Left ventricle myocardium inferior (tissue), 1 donor: Measurements from ENCODE around the gene C2CD2. TPM values are rescaled to one million over a fixed set of nuclear protein-coding genes. Genes with fewer than 3 reads are reported as not detected.

Source experiments
- DNase-seq: peaks from one replicate; pipeline ENCODE4 v3.0.0-alpha.2; 2020
- H3K27ac ChIP-seq: fragments of 200-600 bp; replicated peaks from 2 replicates; pipeline ENCODE4 v1.8.0; 2021
- H3K27me3 ChIP-seq: fragments of 200-600 bp; 2 replicates; pipeline ENCODE4 v1.8.0; 2021; ENCODE audit warnings: low read depth
- H3K36me3 ChIP-seq: fragments of 200-600 bp; 2 replicates; pipeline ENCODE4 v1.8.0; 2021
- H3K4me1 ChIP-seq: fragments of 200-600 bp; 2 replicates; pipeline ENCODE4 v1.8.0; 2021
- H3K4me3 ChIP-seq: fragments of 200-600 bp; 2 replicates; pipeline ENCODE4 v1.8.0; 2021; ENCODE audit warnings: mild to moderate bottlenecking, moderate library complexity
- H3K9me3 ChIP-seq: fragments of 200-600 bp; replicated peaks from 2 replicates; pipeline ENCODE4 v1.8.0; 2021
- intact Hi-C: fragments of 100-400 bp; cut with micrococcal nuclease; formaldehyde crosslinking; loops from one replicate; pipeline ENCODE4 v1.11.0; 2022
- total RNA-seq: library from RNA; stranded (reverse); fragmentation: NEBNext Ultra II Directional; extraction: Animal tissue kit (Norgen Biotek cat#: 25700); gene quantifications from one replicate; pipeline ENCODE4 v1.2.1, GENCODE V29; 2021
- TF ChIP-seq, protein P1 (sequence below): fragments of 200-600 bp; IDR thresholded peaks from 2 replicates; pipeline ENCODE4 v1.8.0; 2021; ENCODE audit warnings: antibody characterized with exemption, mild to moderate bottlenecking, borderline replicate concordance
- donor health status: DM: no; HTN: yes; CAD: no; lungs with severe emphysema.

The C2CD2 gene
- total RNA-seq, 1 donor from 2014 or later = 5.9 TPM

DNA sequence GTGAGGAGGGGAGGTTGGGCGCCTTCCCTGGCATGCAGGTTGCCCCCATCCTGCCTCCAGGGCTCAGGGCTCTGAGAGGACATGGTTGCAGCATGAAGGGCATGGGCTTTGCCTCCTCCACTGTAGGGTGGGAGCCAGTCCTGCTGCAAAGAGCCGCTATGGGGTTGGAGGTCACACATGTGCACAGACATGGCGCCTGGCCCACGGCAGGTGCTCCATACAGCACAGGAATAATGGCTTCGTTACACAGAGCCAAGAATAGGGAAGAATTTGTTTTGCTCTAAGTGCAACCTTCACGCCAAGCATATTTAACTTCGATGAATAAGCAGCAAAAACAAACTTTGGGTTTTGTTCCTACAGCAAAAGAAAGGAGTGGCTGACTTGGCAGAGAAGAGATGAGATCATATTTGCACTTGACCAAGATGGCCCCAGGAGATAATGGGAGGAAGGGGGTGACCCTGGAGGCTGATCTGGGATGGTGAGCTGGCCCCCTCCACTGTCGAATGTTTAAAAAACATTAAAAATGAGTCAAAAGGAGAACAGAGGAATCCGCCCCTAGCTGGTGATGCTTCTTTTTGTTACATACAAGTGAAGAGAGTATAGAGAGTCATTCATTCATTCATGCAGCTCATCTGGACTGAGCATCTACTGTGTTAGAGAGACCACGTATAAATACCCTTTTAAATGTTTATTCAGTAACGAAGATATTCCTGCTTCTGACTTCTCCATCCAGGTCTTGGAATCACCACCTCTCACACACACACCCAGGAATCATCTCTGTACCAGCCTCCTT lies 12.4 kb upstream of the C2CD2 start:
- Histone ChIP-seq H3K36me3 (no peaks in the 10 kb centered on the region), H3K4me3 (no peak overlapping the region), H3K4me1 (no peaks in the 10 kb centered on the region), H3K27ac (no peak overlapping the region), H3K9me3 (no peaks in the 10 kb centered on the region), H3K27me3 (peaks cover 5% of the 10 kb centered on the region)
- no peak for DNase-seq
- TF ChIP-seq, protein P1, sequence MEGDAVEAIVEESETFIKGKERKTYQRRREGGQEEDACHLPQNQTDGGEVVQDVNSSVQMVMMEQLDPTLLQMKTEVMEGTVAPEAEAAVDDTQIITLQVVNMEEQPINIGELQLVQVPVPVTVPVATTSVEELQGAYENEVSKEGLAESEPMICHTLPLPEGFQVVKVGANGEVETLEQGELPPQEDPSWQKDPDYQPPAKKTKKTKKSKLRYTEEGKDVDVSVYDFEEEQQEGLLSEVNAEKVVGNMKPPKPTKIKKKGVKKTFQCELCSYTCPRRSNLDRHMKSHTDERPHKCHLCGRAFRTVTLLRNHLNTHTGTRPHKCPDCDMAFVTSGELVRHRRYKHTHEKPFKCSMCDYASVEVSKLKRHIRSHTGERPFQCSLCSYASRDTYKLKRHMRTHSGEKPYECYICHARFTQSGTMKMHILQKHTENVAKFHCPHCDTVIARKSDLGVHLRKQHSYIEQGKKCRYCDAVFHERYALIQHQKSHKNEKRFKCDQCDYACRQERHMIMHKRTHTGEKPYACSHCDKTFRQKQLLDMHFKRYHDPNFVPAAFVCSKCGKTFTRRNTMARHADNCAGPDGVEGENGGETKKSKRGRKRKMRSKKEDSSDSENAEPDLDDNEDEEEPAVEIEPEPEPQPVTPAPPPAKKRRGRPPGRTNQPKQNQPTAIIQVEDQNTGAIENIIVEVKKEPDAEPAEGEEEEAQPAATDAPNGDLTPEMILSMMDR = no peak
- intact Hi-C loops = no loop called here

DNA sequence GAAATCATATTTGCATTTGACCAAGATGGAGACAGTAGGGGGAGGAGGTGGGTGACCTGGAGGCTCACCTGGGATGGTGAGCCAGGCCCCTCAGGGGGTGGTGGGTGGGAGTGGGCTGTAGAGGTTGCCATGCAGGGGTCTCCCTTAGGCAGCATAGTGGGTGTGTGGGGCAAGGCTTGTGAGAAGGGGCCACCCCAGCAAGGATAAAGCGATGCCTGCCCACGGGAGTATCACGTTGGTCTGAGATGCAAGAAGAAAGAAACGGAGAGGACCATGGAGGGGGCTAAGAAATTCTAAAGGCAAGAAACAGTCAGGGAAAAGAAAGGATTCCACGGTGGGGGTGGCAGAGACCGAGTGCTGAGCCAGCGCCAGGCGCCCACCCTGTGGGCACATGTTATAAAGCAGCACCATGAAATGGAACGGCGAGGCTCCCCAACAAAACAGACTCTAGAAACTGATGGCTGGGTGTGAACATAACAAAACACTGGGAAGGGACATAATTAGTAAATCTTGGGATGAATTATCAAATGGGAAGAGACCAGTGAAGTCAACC lies 11.7 kb upstream of the C2CD2 start:
- Histone ChIP-seq H3K27me3 (peaks cover 5% of the 10 kb centered on the region), H3K4me1 (no peaks in the 10 kb centered on the region), H3K9me3 (no peaks in the 10 kb centered on the region), H3K36me3 (no peaks in the 10 kb centered on the region), H3K4me3 (no peak overlapping the region), H3K27ac (no peak overlapping the region)
- no peak for DNase-seq
- TF ChIP-seq, protein P1 = no peak
- intact Hi-C loops = no loop called here

DNA sequence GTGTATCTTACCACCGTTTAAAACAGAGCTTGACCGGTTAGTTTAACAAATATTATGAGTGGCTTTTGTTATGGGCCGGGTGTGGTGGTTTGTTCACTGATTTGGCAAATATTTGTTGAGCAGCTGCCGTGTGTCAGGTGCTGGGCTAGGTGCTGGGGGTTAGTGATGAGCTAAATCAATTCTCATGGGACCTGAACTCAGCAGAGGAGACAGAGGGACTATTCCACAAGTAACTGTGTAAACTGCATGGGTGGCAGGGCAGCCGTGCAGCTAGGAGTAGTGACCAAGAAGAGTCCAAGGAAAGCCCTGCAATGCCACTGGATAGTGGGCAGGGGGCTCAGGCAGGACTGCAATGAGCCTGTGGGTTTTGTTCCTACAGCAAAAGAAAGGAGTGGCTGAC lies 11.2 kb upstream of the C2CD2 start:
- DNase-seq = no peak
- intact Hi-C loops = no loop called here

DNA sequence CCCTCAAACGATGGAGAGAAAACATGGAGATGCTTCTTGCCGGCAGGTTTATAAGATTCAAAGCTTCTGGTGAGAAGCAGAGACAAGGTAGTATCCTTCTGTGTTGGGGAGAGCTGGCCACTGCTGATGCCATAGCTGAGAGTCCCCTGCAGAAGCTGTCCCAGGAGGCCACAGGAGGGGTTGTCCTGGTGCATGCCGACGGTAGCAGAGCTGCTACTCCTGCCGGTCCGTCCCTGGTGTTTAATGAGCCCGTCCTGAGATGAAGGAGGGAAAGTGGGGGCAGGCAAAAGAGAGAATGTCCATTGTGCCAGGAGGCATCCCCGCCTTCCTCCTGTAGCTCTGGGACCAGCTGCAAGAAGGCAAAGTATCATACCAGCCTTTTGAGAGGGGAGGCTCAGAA lies 10.4 kb upstream of the C2CD2 start:
- Histone ChIP-seq H3K27ac (no peak overlapping the region), H3K9me3 (no peaks in the 10 kb centered on the region), H3K27me3 (peaks cover 5% of the 10 kb centered on the region), H3K4me3 (no peak overlapping the region), H3K36me3 (no peaks in the 10 kb centered on the region), H3K4me1 (no peaks in the 10 kb centered on the region)
- no peak for DNase-seq
- TF ChIP-seq, protein P1 = no peak
- intact Hi-C loops = no loop called here

More for the DNA sequence above, 11.2 kb upstream of the C2CD2 start:
- Histone ChIP-seq H3K4me3 (no peak overlapping the region), H3K4me1 (no peaks in the 10 kb centered on the region), H3K27me3 (peaks cover 5% of the 10 kb centered on the region), H3K36me3 (no peaks in the 10 kb centered on the region), H3K27ac (no peak overlapping the region), H3K9me3 (no peaks in the 10 kb centered on the region)
- TF ChIP-seq, protein P1 = no peak

DNA sequence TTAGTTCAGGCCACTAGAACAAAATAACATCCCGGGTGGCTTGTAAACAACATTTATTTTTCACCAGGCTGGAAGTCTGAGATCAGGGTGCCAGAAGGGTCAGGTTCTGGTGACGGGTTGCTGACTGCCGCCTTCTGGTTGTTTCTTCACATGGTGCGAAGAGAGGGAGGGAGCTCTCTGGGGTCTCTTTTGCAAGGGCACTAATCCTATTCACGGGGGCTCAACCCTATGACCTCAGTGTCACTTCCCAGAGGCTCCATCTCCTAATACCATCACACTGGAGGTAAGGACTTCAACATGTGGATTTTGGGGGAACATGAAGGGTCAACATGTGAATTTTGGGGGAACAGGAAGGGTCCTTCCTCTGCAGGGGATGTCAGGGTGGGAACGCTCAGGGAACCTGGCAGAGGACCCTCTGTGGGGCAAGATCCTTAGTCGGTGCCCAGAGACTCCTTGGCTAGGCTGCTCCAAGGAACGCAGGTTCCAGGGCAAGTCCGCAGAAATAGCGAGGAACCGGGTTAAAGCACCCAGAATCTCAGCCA lies 8.7 kb upstream of the C2CD2 start:
- H3K36me3 ChIP-seq = no peaks in the 10 kb centered on the region
- intact Hi-C loops = no loop called here
- H3K4me3 ChIP-seq = no peak overlapping the region
- H3K4me1 ChIP-seq = peaks cover 12% of the 10 kb centered on the region
- no peak overlapping the region for H3K27ac ChIP-seq
- peaks cover 5% of the 10 kb centered on the region for H3K27me3 ChIP-seq
- TF ChIP-seq, protein P1 = no peak
- H3K9me3 ChIP-seq = no peaks in the 10 kb centered on the region
- DNase-seq = no peak
